ENCODE data around the gene CDH4. TPM values are rescaled to one million over a fixed set of nuclear protein-coding genes. Genes with fewer than 3 reads are reported as not detected.

The CDH4 gene
- total RNA-seq, 2 experiments from 2014 or later = 0.06 to 0.08 TPM

DNA sequence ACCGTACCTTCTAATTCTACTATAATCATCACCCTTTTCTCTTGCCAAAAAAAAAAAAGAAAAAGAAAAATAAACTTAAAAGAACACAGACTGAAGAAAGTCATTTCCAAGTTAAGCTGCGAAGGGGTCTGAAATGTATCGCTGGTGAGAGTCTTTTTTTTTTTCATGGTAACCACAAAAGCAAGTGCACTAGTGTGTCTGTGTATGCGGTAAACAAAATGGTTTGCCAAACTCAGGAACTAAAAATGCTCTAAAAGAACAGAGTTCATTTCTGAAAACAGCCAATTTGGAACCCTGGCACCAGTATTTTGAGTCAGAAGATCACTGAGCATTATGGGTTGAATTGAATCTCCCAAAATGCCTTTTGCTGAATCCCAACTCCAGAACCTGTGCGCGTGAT is 46.6 kb downstream of the CDH4 start:
- Mint-ChIP-seq H3K27me3 (no peaks in the 10 kb centered on the region), H3K9me3 (no peaks in the 10 kb centered on the region), H3K4me3 (no peak overlapping the region), H3K27ac (no peak overlapping the region), H3K36me3 (no peaks in the 10 kb centered on the region), H3K4me1 (no peaks in the 10 kb centered on the region)
- no peak for DNase-seq

DNA sequence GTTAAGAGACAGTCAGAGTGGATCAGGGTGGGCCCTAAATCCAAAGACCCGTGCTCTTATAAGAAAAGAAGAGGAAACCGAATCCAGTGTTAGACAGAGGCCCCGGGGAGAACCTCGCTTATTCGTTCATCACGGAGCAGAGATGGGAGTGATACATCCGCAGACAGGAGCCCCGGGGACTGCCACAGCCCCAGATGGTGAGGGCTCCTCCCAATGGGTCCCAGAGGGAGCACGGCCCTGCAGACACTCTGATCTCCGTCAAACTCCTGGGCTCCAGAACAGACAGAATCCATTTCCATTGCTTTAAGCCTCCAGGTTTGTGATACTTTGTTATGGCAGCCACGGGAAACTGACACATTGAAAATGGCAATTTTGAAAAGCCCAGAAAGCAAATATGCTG is 47.0 kb downstream of the CDH4 start:
- no peaks in the 10 kb centered on the region for H3K36me3 Mint-ChIP-seq
- H3K4me1 Mint-ChIP-seq = no peaks in the 10 kb centered on the region
- no peaks in the 10 kb centered on the region for H3K9me3 Mint-ChIP-seq
- H3K27ac Mint-ChIP-seq = no peak overlapping the region
- H3K4me3 Mint-ChIP-seq = no peak overlapping the region
- DNase-seq = no peak
- no peaks in the 10 kb centered on the region for H3K27me3 Mint-ChIP-seq

DNA sequence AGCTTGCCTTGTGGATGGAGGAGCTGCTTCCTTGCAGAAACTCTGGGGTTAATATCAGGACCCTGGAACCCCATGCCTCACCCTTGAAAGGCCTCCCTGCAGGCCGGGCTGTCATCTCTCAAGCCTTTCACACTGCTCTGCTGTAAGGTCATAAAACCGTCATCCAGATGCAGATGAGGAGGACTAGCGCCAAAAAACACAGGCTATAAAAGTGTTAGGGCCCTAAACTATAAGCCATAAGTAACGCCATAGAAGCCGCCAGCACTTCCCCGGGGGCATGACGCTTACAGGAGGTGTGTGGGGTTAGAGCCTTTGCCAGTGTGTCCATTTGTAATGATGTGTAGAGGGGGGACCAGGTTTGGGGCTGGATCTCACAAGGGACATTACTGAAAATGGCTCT is 47.6 kb downstream of the CDH4 start:
- H3K4me1 Mint-ChIP-seq = no peaks in the 10 kb centered on the region
- H3K36me3 Mint-ChIP-seq = no peaks in the 10 kb centered on the region
- no peaks in the 10 kb centered on the region for H3K9me3 Mint-ChIP-seq
- no peak for DNase-seq
- H3K4me3 Mint-ChIP-seq = no peak overlapping the region
- no peak overlapping the region for H3K27ac Mint-ChIP-seq
- H3K27me3 Mint-ChIP-seq = no peaks in the 10 kb centered on the region

DNA sequence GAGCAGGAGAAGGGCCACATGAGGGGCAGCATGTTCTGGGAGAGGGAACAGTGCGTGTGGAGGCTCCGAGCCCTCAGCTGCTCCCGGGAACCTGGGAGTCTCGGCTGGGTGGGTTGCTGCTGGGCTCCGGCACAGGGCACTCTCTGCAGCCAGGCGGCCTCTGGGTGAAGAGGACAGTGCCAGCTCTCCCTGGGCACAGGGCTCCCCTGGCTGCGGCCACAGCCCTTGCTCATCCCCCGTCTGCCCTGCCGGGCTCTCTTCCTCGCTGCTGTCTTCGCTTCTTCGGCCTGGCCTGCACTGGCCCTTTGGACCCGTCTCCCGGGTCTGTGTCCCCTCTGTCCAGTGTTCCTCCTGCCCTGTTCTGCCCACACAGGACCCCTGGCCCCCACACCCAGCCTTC is 48.2 kb downstream of the CDH4 start:
- no peaks in the 10 kb centered on the region for H3K36me3 Mint-ChIP-seq
- DNase-seq = no peak
- H3K4me1 Mint-ChIP-seq = no peaks in the 10 kb centered on the region
- no peaks in the 10 kb centered on the region for H3K9me3 Mint-ChIP-seq
- no peak overlapping the region for H3K4me3 Mint-ChIP-seq
- no peaks in the 10 kb centered on the region for H3K27me3 Mint-ChIP-seq
- H3K27ac Mint-ChIP-seq = no peak overlapping the region

DNA sequence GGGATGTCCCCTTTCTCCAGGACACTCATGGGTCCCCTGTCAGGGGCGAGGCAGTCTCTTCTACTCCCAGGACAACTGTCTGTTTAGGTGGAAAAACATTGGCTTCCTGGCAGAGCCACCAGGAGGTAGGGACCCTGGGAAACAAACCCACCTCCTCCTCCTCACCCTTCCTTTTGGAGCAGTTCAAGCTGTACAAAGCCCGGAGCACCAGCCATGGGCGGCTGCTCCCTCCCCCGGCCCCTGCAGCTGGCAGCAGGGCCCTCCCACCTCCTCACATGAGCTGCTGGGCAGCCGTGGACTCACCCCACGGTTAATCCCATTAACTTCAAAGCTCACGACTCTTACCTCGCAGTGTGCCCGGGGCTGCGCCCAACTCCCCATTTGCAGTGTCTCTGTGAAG is 48.6 kb downstream of the CDH4 start:
- no peaks in the 10 kb centered on the region for H3K36me3 Mint-ChIP-seq
- DNase-seq = no peak
- H3K4me3 Mint-ChIP-seq = no peak overlapping the region
- H3K27ac Mint-ChIP-seq = no peak overlapping the region
- no peaks in the 10 kb centered on the region for H3K9me3 Mint-ChIP-seq
- no peaks in the 10 kb centered on the region for H3K4me1 Mint-ChIP-seq
- no peaks in the 10 kb centered on the region for H3K27me3 Mint-ChIP-seq

DNA sequence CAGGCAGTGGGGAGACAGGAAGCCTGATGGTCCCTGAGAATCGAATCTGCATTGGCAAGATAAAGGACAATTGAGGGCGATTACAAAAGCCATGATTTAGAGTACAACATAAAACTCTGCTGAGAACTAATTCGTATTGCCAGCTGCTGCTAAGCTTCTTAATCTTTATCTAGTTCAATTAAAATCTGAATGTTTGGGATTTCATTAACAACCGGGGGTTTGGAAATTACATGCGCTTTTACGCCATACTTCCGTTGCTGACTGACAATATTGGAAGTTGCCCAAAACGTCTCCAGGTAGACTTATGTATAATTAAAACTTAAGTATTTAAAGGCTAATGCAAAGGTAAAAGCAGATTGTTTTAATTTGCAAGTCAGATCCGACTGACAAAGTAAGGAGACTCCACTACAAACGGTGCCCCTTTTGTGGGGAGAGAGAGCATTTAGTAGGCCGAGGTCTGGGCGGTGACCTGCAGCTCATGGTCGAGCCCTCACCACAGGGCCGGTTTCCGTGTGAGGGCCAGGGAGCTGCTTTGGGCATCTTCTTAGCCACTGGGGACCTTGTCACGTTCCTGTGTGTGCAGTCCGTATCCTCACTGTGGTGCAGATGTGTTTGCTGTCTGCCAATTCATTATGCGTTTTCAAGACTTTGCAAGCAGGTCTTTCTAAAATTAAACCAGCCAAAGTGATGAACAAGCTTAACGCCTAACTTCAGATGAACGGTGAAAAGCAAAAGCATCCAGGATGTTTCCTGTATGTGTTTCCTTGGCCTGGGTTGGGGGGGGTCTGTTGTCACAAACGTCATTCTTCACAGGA is 49.9 kb downstream of the CDH4 start:
- Mint-ChIP-seq H3K4me3 (no peak overlapping the region), H3K36me3 (no peaks in the 10 kb centered on the region), H3K9me3 (no peaks in the 10 kb centered on the region), H3K4me1 (no peaks in the 10 kb centered on the region), H3K27ac (no peak overlapping the region), H3K27me3 (no peaks in the 10 kb centered on the region)
- no peak for DNase-seq

DNA sequence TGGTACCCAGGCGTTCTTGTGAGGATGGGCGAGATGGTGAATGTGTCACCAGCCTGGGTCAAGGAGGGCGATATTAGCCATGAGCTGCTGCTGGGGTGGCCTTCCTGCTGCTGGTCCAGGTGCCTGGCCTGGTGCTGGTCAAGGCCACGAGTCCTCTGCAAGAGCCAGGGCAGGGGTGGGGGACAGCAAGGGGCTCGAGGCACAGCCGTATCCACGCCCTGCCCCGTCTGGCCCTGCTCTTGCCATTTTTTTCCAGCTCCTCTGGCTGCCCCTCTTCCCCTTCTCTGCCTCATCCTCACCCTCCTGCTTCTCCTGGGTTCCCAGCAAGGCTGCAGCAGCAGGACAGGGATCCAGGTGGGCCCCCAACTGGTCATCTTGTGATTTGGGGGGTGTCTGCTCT is 51.2 kb downstream of the CDH4 start:
- H3K27ac Mint-ChIP-seq = no peak overlapping the region
- H3K4me1 Mint-ChIP-seq = no peaks in the 10 kb centered on the region
- no peaks in the 10 kb centered on the region for H3K36me3 Mint-ChIP-seq
- no peak for DNase-seq
- H3K9me3 Mint-ChIP-seq = no peaks in the 10 kb centered on the region
- no peak overlapping the region for H3K4me3 Mint-ChIP-seq
- H3K27me3 Mint-ChIP-seq = no peaks in the 10 kb centered on the region

DNA sequence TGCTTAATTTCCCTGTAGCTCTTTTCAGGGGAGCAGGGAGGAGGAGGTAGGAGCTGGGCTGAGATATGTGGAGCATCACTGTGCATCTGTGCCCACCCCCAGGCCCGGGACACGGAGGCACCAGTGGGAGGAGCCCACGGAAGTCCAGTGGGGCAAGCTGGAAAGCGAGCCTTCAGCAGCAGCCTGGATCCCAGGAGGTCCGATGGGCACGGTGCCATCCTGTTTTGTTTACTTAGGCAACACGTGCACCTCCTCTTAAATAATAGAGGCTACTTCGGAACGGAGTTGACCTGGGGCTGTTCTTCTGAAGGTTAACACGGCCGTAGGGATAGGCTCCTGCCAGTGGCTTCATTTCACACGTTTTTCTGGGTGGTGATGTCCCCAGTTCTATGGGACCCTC is 51.6 kb downstream of the CDH4 start:
- Mint-ChIP-seq H3K36me3 (no peaks in the 10 kb centered on the region), H3K4me1 (no peaks in the 10 kb centered on the region), H3K4me3 (no peak overlapping the region), H3K27me3 (no peaks in the 10 kb centered on the region), H3K9me3 (no peaks in the 10 kb centered on the region), H3K27ac (no peak overlapping the region)
- DNase-seq = no peak

DNA sequence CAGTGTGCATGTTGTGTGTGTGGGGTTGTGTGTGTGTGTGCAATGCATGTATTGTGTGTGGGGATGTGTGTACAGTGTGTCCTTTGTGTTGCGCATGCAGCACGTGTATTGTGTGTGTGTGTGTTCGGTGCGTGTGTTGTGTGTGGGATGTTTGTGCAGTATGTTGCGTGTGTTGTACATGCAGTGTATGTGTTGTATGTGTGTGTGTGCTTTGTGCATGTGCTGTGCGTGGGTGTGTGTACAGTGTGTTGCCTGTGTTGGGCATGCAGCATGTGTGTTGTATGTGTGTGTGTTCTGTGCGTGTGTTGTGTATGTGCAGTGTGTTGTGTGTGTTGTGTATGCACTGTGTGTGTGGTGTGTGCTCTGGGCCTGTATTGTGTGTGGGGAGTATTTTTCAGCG is 52.7 kb downstream of the CDH4 start:
- no peaks in the 10 kb centered on the region for H3K27me3 Mint-ChIP-seq
- H3K27ac Mint-ChIP-seq = no peak overlapping the region
- H3K4me3 Mint-ChIP-seq = no peak overlapping the region
- no peaks in the 10 kb centered on the region for H3K9me3 Mint-ChIP-seq
- DNase-seq = no peak
- H3K4me1 Mint-ChIP-seq = no peaks in the 10 kb centered on the region
- no peaks in the 10 kb centered on the region for H3K36me3 Mint-ChIP-seq

DNA sequence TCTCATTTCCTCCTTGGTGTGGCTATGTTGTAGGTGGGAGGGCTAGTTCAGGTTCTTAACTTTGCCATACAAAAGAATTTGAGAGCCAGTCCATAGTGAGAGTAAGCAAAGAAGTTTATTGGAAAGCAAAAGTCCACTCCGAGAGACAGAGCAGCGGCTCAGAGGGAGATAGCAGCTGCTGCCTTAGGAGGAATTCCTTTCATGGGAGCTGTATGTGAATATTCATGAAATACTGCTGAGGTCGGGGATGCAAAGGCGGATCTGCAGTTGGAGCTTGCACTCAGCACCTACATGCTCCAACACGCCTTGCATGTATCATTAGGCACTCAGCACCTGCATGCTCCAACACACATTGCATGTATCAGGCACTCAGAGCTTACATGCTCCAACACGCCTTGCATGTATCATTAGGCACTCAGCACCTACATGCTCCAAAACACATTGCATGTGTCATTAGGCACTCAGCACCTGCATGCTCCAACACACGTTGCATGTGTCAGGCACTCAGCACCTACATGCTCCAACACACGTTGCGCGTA is 54.9 kb downstream of the CDH4 start:
- Mint-ChIP-seq H3K27ac (no peak overlapping the region), H3K36me3 (no peaks in the 10 kb centered on the region), H3K4me1 (no peaks in the 10 kb centered on the region), H3K27me3 (no peaks in the 10 kb centered on the region), H3K4me3 (no peak overlapping the region), H3K9me3 (no peaks in the 10 kb centered on the region)
- DNase-seq = no peak

DNA sequence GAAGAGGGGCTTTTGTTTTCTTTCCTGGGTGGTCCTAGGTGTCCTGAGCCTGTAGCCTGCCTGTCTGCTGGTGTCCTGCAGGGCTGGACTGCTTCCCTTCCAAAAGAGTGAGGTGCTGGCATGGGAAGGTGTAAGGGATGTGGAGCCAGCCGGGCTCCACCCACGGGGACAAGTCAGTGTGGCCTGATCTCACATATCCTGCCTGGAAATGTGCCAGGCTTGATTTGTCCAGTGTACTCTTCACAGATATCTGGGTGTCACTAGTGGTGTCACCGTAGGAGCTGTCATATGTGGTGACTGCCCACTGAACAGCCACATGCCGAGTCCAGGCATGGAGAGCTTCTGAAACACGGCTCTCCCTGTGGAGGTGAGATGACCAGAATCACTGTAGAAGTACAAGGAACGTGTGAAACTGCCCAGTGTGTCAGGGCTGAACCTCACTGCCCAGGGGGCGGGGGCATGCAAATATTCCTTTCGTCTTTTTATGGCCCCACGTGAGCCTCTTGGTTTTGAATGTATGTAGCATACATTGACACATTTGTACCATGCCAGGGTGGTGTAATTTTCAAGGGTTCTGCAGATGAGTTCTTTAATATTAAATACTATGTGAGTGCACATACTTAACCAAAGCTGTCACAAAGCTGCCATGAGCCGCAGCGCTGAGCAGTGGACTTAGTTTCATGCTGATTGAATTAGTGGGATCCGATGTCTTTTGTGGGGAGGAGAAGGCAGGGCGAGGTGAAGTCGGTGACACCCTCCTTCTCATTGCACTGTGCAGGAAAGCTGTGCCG is 55.8 kb downstream of the CDH4 start:
- H3K4me3 Mint-ChIP-seq = no peak overlapping the region
- H3K27ac Mint-ChIP-seq = no peak overlapping the region
- no peaks in the 10 kb centered on the region for H3K27me3 Mint-ChIP-seq
- H3K4me1 Mint-ChIP-seq = no peaks in the 10 kb centered on the region
- DNase-seq = no peak
- H3K36me3 Mint-ChIP-seq = no peaks in the 10 kb centered on the region
- H3K9me3 Mint-ChIP-seq = no peaks in the 10 kb centered on the region

DNA sequence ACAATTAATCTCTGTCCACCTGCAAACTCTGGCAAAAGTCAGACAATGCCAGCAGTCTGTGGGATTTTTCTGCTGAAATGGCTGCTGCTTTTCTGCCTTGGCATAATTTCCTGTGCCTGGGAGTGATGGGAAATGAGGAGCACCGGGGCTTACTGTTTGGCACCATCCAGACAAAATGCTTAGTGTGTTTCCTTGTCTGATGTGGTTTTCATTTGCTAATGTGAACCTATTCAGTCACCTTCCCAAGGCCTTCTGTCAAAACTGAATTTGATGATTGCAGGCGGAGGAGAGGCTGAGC is 56.4 kb downstream of the CDH4 start:
- Mint-ChIP-seq H3K4me1 (no peaks in the 10 kb centered on the region), H3K4me3 (no peak overlapping the region), H3K27me3 (no peaks in the 10 kb centered on the region), H3K9me3 (no peaks in the 10 kb centered on the region), H3K36me3 (no peaks in the 10 kb centered on the region), H3K27ac (no peak overlapping the region)
- DNase-seq = no peak

DNA sequence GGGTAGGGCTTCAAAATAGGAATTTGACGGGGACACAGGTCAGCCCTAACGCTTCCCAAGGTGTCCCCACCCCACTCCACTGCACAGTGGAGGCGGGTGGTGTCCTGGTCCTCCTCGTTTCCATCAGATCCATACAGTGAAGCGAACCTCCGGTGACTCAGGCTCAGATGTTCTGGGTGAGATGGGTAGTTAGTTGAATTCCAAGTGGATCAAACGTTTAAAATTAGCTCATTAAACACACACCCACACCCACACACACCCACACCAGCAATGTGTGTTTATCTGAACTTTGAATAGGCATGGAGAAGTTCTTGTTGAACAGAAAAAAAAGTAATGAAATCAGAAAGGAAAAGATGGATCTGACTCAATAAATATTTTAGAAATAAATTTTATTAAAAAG is 58.9 kb downstream of the CDH4 start:
- DNase-seq = no peak
- no peaks in the 10 kb centered on the region for H3K36me3 Mint-ChIP-seq
- no peak overlapping the region for H3K27ac Mint-ChIP-seq
- no peaks in the 10 kb centered on the region for H3K27me3 Mint-ChIP-seq
- no peak overlapping the region for H3K4me3 Mint-ChIP-seq
- H3K4me1 Mint-ChIP-seq = no peaks in the 10 kb centered on the region
- no peaks in the 10 kb centered on the region for H3K9me3 Mint-ChIP-seq

DNA sequence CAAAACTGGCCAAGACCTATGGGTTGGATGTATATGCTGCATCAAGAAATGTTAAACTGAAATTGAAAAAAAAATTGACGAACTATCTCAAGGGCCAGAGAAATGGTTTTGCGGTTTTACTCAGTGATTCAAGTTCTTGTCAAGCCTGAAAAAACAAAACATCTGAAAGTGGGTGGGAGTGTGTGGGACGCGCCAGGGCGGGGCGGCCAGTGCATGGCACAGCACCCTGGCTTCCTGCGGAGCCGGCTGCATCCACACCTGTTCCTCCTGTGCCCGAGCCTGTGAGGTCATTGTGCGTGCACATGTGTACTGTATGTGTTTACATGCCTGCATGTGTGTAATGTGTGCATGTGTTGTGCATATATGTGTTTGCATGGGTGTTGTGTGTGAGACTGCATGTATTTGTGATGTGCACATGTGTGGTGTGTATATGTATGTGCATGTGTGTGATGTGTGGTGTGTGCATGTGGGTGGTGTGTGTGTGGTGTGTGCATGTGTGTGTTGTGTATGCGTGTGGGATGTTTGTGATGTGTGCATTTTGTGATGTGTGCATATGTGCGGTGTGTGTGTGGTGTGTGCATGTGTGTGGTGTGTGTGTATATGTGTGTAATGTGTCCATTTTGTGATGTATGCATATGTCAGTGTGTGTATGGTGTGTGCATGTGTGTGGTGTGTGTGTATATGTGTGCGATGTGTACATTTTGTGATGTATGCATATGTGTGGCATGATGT is 59.8 kb downstream of the CDH4 start:
- H3K4me1 Mint-ChIP-seq = no peaks in the 10 kb centered on the region
- no peak overlapping the region for H3K4me3 Mint-ChIP-seq
- no peaks in the 10 kb centered on the region for H3K27me3 Mint-ChIP-seq
- H3K36me3 Mint-ChIP-seq = no peaks in the 10 kb centered on the region
- no peak for DNase-seq
- no peaks in the 10 kb centered on the region for H3K9me3 Mint-ChIP-seq
- H3K27ac Mint-ChIP-seq = no peak overlapping the region

DNA sequence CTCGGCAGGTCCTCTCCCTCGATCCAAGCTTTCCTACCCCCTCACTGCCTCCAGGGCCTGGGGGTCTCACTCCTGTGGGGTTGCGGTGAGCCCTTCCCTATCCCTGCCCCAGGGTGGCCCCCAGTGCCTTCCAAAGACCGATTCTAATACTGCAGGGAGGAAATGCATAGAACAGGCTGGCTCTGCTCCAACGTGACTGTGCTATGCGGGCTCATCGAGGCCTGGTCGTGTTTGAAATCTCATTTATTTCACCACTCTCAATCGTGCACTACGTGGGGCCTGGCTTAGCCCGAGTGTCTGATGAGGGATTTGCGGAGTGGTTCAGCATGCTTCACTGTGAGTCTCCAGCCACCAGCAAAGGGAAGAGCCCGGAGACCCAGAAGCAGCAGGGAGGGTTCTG is 60.9 kb downstream of the CDH4 start:
- Mint-ChIP-seq H3K9me3 (no peaks in the 10 kb centered on the region), H3K36me3 (no peaks in the 10 kb centered on the region), H3K27me3 (no peaks in the 10 kb centered on the region), H3K4me3 (no peak overlapping the region), H3K4me1 (no peaks in the 10 kb centered on the region), H3K27ac (no peak overlapping the region)
- DNase-seq = no peak

All from activated naive CD8-positive, alpha-beta T cell treated with anti-CD3 and anti-CD28 coated beads for 36 hours (primary cell).